Rectal smooth muscle tissue (tissue), 1 donor: Measurements from ENCODE around the gene RBP3.

Source experiments
- H3K27ac ChIP-seq: one replicate; pipeline ENCODE4 v1.7.0; 2013; ENCODE audit warnings: low read depth, low read length, inconsistent platforms
- H3K27me3 ChIP-seq: one replicate; pipeline ENCODE4 v1.7.0; 2013; ENCODE audit warnings: low read length; ENCODE audit not compliant: control insufficient read depth, insufficient read depth
- H3K36me3 ChIP-seq: one replicate; pipeline ENCODE4 v1.7.0; 2013; ENCODE audit warnings: low read length; ENCODE audit not compliant: control insufficient read depth, insufficient read depth
- H3K4me1 ChIP-seq: one replicate; pipeline ENCODE4 v1.7.0; 2013; ENCODE audit warnings: low read length; ENCODE audit not compliant: control insufficient read depth, insufficient read depth
- H3K4me3 ChIP-seq: one replicate; pipeline ENCODE4 v1.7.0; 2013; ENCODE audit warnings: low read length
- H3K9ac ChIP-seq: one replicate; pipeline ENCODE4 v1.7.0; 2013; ENCODE audit warnings: low read length

The RBP3 gene

GRCh38 chr10:47358457-47358856 lies 10.3 kb downstream of the RBP3 start:
- Histone ChIP-seq H3K4me1 (no peaks in the 10 kb centered on the region), H3K36me3 (no peaks in the 10 kb centered on the region), H3K9ac (no peak overlapping the region), H3K27me3 (no peaks in the 10 kb centered on the region), H3K27ac (no peak overlapping the region), H3K4me3 (no peak overlapping the region)

DNA sequence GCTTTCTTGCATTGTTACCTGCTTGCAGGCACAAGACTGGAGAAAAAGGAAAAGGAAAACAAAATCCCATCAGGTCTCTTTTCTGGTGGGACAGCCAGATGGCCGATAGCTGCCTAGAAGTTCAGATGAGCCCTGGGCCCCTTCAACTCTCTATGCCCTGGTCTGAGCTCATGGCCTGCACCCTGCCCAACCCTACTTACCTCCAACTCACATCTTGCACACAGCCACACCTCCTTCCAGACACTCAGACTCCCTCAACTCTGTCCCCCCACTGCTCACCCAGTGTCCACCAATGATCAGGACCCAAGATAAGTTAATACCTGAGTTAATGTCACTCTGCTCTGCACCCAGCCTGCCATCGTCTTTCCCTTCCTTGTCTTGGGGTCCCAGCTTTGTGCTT lies 10.9 kb downstream of the RBP3 start:
- H3K9ac ChIP-seq: no peak overlapping the region
- no peak overlapping the region for H3K27ac ChIP-seq
- no peak overlapping the region for H3K4me3 ChIP-seq
- no peaks in the 10 kb centered on the region for H3K27me3 ChIP-seq
- H3K4me1 ChIP-seq: no peaks in the 10 kb centered on the region
- H3K36me3 ChIP-seq: no peaks in the 10 kb centered on the region

GRCh38 chr10:47359626-47360418 lies 11.7 kb downstream of the RBP3 start:
- no peak overlapping the region for H3K27ac ChIP-seq
- H3K4me1 ChIP-seq: no peaks in the 10 kb centered on the region
- no peak overlapping the region for H3K9ac ChIP-seq
- no peak overlapping the region for H3K4me3 ChIP-seq
- no peaks in the 10 kb centered on the region for H3K27me3 ChIP-seq
- H3K36me3 ChIP-seq: no peaks in the 10 kb centered on the region

- Histone ChIP-seq H3K4me1 (no peaks in the 10 kb centered on the region), H3K27ac (no peak overlapping the region), H3K27me3 (no peaks in the 10 kb centered on the region), H3K9ac (no peak overlapping the region), H3K4me3 (no peak overlapping the region), H3K36me3 (no peaks in the 10 kb centered on the region)
Measured at GRCh38 chr10:47360419-47361040, 12.4 kb downstream of the RBP3 start.

DNA sequence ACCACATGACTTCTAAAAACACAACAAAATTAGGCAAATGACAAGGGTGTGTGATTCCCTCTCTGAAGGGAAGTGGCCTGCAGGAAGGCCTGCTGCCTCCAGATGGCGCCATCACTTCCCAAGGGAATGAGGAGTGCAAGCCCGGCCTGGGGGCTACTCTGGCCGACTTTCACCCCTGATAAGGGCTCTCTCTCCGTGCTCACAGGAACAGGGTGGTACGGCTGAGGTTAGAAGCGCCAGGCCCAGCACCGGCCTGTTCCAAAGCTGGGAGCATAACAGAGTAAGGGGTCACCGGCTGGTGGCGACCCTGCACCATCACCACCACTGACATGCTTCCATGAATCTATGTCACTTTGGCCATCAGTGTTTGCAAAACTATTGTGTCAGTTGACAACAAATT lies 13.1 kb downstream of the RBP3 start:
- no peaks in the 10 kb centered on the region for H3K36me3 ChIP-seq
- H3K27ac ChIP-seq: no peak overlapping the region
- no peak overlapping the region for H3K4me3 ChIP-seq
- H3K4me1 ChIP-seq: no peaks in the 10 kb centered on the region
- H3K27me3 ChIP-seq: no peaks in the 10 kb centered on the region
- H3K9ac ChIP-seq: no peak overlapping the region

DNA sequence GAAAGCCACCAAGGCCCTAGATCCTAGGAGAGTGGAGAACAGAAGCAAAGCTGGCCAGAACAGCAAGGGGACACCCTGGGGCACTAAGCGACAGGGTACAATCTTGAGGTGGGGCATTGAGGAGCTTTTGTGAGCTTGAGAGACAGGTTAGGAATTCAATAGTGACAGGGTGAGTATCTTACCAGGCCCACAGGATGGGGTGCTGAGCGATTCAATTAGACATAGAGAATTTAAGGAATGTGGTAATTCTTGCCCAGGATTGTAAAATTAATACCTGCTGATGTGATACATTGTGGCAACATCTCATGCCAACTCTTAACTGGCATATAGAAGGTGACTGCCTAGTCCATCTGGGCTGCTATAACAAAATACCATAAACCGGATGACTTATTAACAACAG lies 14.0 kb downstream of the RBP3 start:
- Histone ChIP-seq H3K36me3 (no peaks in the 10 kb centered on the region), H3K4me3 (no peak overlapping the region), H3K27me3 (no peaks in the 10 kb centered on the region), H3K27ac (no peak overlapping the region), H3K9ac (no peak overlapping the region), H3K4me1 (no peaks in the 10 kb centered on the region)

DNA sequence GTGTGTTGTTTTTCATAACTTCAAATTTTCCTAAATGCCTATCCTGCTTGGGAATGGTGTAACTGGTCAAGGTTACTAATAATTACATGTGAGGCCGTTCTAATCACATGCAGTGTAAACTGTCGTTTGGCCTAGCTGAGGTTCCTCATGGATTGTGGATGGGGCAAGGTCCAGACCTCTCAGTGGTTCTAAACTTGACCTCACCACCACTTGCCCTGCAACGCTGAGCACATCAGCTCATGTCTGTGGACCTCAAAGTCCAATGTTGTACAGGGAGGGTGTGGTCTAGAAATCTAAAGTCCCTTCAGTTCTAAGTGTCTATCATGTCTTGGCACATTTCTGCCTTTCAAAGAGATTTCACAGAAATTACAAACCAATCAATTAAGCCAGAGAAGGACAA lies 15.6 kb downstream of the RBP3 start:
- no peaks in the 10 kb centered on the region for H3K36me3 ChIP-seq
- H3K4me3 ChIP-seq: no peak overlapping the region
- H3K27ac ChIP-seq: no peak overlapping the region
- H3K4me1 ChIP-seq: no peaks in the 10 kb centered on the region
- H3K27me3 ChIP-seq: no peaks in the 10 kb centered on the region
- H3K9ac ChIP-seq: no peak overlapping the region

DNA sequence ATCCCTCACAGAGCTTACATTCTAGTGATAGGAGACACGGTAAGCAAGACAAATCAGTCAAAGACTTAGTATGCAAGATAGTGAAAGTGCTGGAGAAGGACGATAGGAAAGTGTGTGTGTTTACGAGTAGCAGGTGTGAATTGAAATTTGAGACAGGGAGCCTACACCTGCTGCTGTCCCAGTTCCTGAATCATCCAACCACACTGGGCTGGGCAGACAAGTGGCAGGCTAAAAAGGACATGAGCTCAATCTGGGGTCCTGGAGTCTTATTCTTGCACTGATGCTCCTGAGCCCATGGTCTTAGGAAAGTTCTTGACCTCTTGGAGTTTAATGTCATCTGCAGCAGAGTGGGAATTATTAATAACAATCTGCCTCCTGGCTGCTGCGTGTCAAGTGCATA lies 16.2 kb downstream of the RBP3 start:
- Histone ChIP-seq H3K4me1 (no peaks in the 10 kb centered on the region), H3K9ac (no peak overlapping the region), H3K4me3 (no peak overlapping the region), H3K27me3 (no peaks in the 10 kb centered on the region), H3K36me3 (no peaks in the 10 kb centered on the region), H3K27ac (no peak overlapping the region)

GRCh38 chr10:47364911-47365310 lies 16.7 kb downstream of the RBP3 start:
- Histone ChIP-seq H3K9ac (no peak overlapping the region), H3K27me3 (no peaks in the 10 kb centered on the region), H3K4me1 (no peaks in the 10 kb centered on the region), H3K4me3 (no peak overlapping the region), H3K36me3 (no peaks in the 10 kb centered on the region), H3K27ac (no peak overlapping the region)

DNA sequence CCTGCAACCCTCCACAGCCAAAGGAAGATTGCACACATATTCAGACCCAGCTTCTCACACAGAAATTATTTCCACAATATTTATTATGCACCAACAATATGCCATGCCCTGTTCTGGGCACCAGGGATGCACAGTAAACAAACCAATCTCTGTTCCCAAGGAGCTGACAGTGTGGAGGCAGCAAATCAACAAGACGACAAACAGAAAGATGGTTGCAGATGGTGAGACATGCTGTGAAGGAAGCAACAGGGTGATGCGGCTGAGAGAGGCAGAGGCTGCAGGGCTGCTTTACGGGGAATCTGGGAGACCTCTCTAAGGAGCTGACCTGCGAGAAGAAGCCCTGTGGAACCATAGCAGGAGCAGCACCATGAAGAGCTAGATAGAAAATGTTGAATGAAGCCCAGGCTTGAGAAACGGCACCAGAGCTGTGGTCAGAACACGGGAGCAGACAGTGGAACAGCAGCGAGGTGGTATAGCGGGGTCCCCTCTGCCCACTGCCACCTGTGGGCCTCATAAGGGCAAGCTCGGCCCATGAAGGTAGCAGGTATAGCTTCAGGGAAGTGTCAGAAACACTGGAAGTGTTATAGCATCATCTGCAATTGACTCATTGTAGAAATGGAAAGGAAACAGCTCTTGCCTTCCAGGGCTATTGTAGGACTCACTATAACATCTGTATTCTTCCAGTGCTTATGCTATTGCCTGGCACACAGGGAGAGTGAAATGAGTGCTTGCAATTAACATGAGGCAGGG lies 17.4 kb downstream of the RBP3 start:
- no peaks in the 10 kb centered on the region for H3K36me3 ChIP-seq
- no peak overlapping the region for H3K4me3 ChIP-seq
- no peaks in the 10 kb centered on the region for H3K27me3 ChIP-seq
- no peak overlapping the region for H3K27ac ChIP-seq
- no peak overlapping the region for H3K9ac ChIP-seq
- H3K4me1 ChIP-seq: no peaks in the 10 kb centered on the region

DNA sequence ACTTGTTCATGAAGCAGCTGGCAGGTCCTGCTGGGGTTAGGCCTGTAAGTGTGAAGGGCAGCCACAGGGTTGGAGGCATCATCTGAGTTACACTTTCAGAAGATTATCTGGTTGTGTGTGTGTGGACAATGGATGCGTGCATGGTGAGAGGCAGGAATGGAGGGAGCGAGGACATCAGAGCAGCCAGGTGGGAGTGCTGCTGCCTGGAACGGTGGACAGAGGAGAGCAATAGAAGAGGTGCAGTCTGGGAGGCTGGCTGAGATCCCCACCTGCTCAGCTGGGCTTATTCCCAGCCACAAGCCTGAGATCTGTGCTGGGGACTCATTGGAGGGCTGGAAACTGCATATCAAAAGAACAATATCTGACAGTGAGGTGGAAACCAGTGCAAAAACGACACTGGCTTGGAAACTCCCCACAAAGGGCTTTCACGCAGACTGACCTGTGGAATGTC lies 18.0 kb downstream of the RBP3 start:
- no peaks in the 10 kb centered on the region for H3K27me3 ChIP-seq
- H3K27ac ChIP-seq: no peak overlapping the region
- no peaks in the 10 kb centered on the region for H3K4me1 ChIP-seq
- H3K4me3 ChIP-seq: no peak overlapping the region
- H3K36me3 ChIP-seq: no peaks in the 10 kb centered on the region
- H3K9ac ChIP-seq: no peak overlapping the region

DNA sequence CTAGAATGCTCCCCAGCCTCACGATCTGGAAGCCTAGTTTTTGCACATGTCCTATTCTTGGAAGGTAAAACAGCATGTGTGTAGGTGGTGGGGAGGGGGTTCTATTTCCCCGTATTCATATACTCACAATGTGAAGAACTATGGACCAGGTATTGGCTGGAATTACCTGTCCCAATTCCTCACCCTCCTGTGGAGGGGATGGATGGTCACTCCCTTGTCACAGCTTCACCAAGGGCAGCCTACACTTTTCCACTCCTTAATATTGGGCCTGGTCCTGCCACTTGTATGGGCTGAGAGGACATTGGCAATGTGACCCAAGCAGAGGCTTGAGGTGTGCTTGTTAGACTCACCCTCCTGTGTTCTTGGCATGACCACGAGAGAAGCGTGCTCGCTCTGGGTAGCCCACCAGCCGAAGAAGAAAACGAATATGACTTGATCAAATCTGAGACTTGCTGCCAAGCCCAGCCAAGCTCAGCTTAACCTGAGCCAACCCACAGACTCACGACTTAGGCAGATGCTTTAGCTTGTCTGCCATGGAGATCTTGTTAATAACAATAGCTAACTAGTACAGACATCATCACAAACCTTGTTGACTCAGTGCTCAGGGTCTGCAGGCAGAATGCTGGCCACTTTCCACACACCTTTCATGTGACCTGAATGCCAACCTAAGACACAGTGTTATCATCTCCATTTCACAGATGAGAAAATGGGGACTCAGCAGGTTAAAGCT lies 18.7 kb downstream of the RBP3 start:
- Histone ChIP-seq H3K27ac (no peak overlapping the region), H3K27me3 (no peaks in the 10 kb centered on the region), H3K4me1 (no peaks in the 10 kb centered on the region), H3K36me3 (no peaks in the 10 kb centered on the region), H3K4me3 (no peak overlapping the region), H3K9ac (no peak overlapping the region)
